Stimulated activated naive B cell treated with anti-CD40 and anti-IgM and Interleukin-4, amounts not matched to agents 10 μg/mL and 1 μg/mL and 100 μg/mL, for 72 hours (primary cell): ENCODE results near the gene ZFYVE9.

Experiments used
- ATAC-seq, 2 donors: fragments of 150-1000 bp; cut with Tn5 transposase; replicated peaks; 2 replicates each; pipeline ENCODE4 v1.10.0; 2021; ENCODE audit warnings: moderate library complexity in 1 of 2
- DNase-seq: peaks from one replicate; pipeline ENCODE4 v3.0.0; 2021
- H3K27ac Mint-ChIP-seq: one replicate; pipeline ENCODE4 v1.8.0; 2022; ENCODE audit warnings: mild to moderate bottlenecking, mixed read lengths
- H3K27me3 Mint-ChIP-seq, 2 donors: one replicate each; pipeline ENCODE4 v1.8.0; 2022; ENCODE audit warnings: mixed read lengths in 2 of 2
- H3K36me3 Mint-ChIP-seq, 2 donors: one replicate each; pipeline ENCODE4 v1.8.0; 2022; ENCODE audit warnings: mixed read lengths in 2 of 2, mild to moderate bottlenecking in 1 of 2
- H3K4me1 Mint-ChIP-seq, 2 donors: one replicate each; pipeline ENCODE4 v1.8.0; 2022; ENCODE audit warnings: mixed read lengths in 2 of 2, mild to moderate bottlenecking in 1 of 2
- H3K4me3 Mint-ChIP-seq, 2 donors: one replicate each; pipeline ENCODE4 v1.8.0; 2022; ENCODE audit warnings: mild to moderate bottlenecking in 2 of 2, mixed read lengths in 2 of 2, moderate library complexity in 1 of 2
- H3K9me3 Mint-ChIP-seq, 2 donors: one replicate each; pipeline ENCODE4 v1.8.0; 2022; ENCODE audit warnings: mixed read lengths in 2 of 2, mild to moderate bottlenecking in 1 of 2

Gene ZFYVE9

DNA sequence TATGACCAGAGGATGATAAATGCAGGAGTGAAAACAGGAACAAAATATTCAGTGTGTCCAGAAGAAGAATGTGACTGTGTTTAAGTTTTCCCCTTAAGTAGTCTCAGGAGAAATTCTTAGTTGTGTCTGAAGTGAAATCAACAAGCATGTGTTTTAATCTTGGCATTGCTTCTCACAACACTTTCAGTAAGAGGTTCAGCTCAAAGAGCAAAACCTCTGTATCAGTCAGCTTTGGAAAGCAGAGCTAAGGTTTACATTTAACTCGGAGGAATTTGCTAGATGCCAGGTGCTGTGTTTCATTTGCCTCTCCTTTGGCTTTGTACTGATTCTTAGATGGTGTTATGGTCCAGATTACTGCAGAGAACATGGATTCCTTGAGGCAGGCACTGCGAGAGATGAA, 195.6 kb downstream of the ZFYVE9 start:
- Mint-ChIP-seq H3K36me3 (peaks cover 4 to 8% of the 10 kb centered on the region in 2 donors), H3K4me1 (no peaks in the 10 kb centered on the region), H3K9me3 (no peaks in the 10 kb centered on the region), H3K27me3 (no peaks in the 10 kb centered on the region), H3K27ac (no peak overlapping the region), H3K4me3 (no peak overlapping the region)
- no peak for DNase-seq
- no peak for ATAC-seq

DNA sequence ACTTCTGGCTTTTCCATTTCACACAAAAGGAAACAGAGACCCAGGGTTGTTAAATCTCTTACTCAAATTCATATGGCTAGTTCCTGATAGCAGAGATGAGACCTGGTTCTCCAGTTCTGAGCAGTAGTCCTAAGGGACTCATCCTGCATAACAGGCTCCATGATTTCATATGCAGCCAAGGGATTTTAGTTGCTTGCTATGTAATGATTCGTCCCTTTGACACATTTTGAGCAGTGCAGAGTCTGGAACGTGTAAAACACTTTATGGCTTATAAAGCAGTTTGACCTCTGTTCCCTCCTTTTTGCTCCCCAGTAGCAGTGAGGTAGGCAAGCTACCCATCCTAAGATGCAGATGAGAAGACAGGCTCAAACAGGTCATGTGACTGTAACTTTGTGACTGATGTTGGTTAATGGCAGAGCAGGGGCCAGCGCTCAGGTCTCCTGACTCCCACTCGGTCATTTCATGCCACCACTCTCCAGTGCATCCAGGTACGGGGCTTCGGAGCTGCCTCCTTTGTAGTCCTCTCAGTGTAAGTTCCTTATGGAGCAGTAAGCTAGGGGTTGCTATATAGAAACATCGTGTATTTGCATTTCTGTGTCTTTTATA, 199.9 kb downstream of the ZFYVE9 start:
- H3K4me1 Mint-ChIP-seq = no peaks in the 10 kb centered on the region
- no peak for ATAC-seq
- DNase-seq = no peak
- no peak overlapping the region for H3K4me3 Mint-ChIP-seq
- no peaks in the 10 kb centered on the region for H3K9me3 Mint-ChIP-seq
- H3K27ac Mint-ChIP-seq = no peak overlapping the region
- H3K27me3 Mint-ChIP-seq = no peaks in the 10 kb centered on the region
- peaks cover 0 to 8% of the 10 kb centered on the region in 2 donors for H3K36me3 Mint-ChIP-seq

DNA sequence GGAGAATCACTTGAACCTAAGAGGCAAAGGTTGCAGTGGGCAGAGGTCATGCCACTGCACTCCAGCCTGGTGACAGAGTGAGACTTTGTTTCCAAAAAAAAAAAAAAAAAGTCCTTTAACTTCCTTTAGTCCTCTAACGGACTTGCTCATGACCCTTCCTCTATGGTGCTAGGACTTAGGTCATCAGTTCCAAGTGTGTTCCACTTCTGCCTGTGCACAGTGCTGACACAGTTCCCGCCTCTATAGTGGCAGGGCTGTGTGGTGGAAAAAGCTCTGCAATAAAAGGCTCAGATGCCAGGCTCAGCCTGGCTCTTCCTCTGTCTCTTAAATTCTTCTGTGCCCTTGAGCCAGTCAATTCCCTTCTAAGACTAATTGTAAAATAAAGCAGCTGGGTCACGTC, 202.1 kb downstream of the ZFYVE9 start:
- peaks cover 0 to 7% of the 10 kb centered on the region in 2 donors for H3K36me3 Mint-ChIP-seq
- no peaks in the 10 kb centered on the region for H3K9me3 Mint-ChIP-seq
- no peak for ATAC-seq
- H3K4me3 Mint-ChIP-seq = no peak overlapping the region
- no peaks in the 10 kb centered on the region for H3K27me3 Mint-ChIP-seq
- no peaks in the 10 kb centered on the region for H3K4me1 Mint-ChIP-seq
- DNase-seq = no peak
- no peak overlapping the region for H3K27ac Mint-ChIP-seq

DNA sequence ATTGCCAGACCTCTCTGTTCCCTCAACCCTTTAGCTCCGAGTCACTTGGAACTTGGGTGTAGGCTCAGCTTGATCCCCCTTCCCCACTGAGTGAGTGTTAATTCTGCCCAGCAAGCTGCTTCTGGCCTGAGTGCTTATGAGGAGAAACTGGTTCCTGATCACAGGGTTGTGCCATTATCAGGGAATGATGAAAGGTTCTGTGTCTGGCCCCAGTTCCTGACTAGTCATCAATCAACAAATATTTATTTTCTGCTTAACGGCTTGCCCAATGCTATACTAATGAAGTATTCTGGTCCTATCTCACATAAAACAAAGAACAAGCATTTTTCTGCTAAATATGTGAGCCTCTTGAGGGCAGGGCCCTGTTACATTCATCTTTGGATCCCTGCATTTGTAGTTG, 203.4 kb downstream of the ZFYVE9 start:
- ATAC-seq (no peak), DNase-seq (no peak)
- Mint-ChIP-seq H3K4me3 (no peak overlapping the region), H3K4me1 (no peaks in the 10 kb centered on the region), H3K27ac (no peak overlapping the region), H3K36me3 (peaks cover 0 to 7% of the 10 kb centered on the region in 2 donors), H3K9me3 (no peaks in the 10 kb centered on the region), H3K27me3 (no peaks in the 10 kb centered on the region)

DNA sequence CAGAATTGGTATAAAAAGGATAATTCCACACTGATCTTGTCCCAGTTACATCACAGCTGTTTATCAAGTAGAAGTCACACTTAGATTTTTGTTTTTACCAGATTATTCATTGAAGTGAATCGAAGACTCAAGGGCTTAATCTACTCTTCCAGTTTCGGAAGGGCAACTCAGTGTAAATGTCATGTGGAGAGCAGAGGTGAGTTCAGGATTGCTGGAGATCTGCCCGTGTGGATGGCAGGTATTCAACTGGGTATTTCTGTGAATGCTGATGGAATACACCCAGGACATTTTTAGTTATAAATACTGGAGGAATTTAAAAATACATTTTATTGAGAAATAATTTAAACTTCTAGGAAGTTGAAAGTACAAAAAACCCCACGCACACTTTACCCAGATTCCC, 204.8 kb downstream of the ZFYVE9 start:
- no peak overlapping the region for H3K27ac Mint-ChIP-seq
- DNase-seq (no peak), ATAC-seq (no peak)
- peaks cover 0 to 7% of the 10 kb centered on the region in 2 donors for H3K36me3 Mint-ChIP-seq
- no peak overlapping the region for H3K4me3 Mint-ChIP-seq
- no peaks in the 10 kb centered on the region for H3K27me3 Mint-ChIP-seq
- H3K4me1 Mint-ChIP-seq = no peaks in the 10 kb centered on the region
- H3K9me3 Mint-ChIP-seq = no peaks in the 10 kb centered on the region

DNA sequence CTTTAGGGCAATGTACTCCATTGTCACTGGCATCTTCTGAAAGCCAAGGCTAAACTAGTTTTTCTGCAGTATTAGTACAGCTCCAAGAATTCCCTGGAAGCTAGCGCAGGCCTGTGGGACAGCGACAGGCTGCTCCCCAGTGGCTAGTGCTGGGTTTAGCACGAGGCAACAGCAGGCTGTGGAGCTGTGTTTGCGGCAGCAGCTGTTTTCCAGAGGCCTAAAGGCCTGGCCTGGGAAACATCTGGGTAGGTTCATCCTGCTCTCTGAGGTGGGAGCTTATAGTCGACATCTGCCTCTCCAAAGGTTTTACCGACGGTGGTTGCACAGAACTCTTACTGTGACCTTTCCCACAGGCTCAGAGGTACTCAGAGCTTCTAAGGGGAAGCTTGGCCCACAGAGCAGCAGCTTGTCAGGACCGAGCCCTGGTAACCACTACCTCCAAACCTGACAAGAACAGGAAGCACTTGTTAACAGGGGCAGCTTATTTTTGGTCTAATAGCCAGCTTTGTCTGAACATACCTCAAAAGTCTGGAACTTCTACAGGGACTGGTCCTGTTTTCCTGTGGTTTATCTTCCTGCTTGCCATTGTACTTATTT, 206.9 kb downstream of the ZFYVE9 start:
- H3K4me3 Mint-ChIP-seq = no peak overlapping the region
- H3K4me1 Mint-ChIP-seq = no peaks in the 10 kb centered on the region
- peaks cover 8 to 16% of the 10 kb centered on the region in 2 donors for H3K36me3 Mint-ChIP-seq
- DNase-seq = no peak
- H3K27me3 Mint-ChIP-seq = no peaks in the 10 kb centered on the region
- H3K27ac Mint-ChIP-seq = no peak overlapping the region
- no peaks in the 10 kb centered on the region for H3K9me3 Mint-ChIP-seq
- ATAC-seq = peak; percentile 55 to 64

DNA sequence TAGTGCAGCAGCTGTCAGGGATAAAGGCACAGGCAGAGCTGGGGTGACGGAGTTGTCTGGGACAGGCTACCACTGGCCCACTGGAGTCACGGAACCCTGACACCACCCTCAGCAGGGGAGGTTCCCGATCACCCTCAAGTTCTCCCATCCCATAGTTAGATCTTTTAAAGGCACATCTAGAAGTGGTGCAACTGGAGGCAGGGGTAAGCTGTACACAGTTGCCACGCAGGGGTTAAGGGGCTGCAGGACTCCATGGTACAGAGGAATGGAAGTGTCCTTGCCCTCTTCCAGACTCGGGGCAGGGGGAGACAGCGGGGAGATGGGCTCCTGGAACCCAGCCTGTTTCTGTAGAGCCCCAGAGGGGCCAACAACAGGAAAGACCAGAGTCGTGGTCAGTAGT, 210.8 kb downstream of the ZFYVE9 start:
- Mint-ChIP-seq H3K27ac (peak overlapping the region; percentile 44), H3K9me3 (no peaks in the 10 kb centered on the region), H3K36me3 (peaks cover 35 to 45% of the 10 kb centered on the region in 2 donors), H3K4me1 (peaks cover 0 to 4% of the 10 kb centered on the region in 2 donors), H3K27me3 (no peaks in the 10 kb centered on the region), H3K4me3 (no peak overlapping the region)
- ATAC-seq (no peak), DNase-seq (no peak)

DNA sequence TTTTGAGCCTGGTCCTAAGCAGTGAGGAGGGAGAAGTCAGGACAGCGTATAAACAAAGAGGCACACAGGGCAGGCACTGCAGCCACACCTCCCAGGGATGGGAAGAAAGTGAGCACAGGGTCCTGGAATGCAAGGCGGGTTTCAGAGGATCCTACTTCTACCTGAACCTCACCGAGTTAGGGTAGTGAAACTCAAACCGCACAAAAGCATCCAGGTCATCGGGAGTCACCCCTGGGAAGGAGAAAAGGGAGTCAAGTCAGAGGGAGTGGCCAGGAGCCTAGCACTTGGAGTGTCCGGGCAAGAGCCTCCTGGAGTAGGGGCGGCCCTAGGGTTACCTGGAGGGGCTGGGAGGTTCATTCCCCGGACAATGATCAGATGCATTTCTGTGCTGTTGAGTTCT, 213.5 kb downstream of the ZFYVE9 start:
- Mint-ChIP-seq H3K36me3 (peaks cover 53 to 66% of the 10 kb centered on the region in 2 donors), H3K9me3 (no peaks in the 10 kb centered on the region), H3K27me3 (no peaks in the 10 kb centered on the region), H3K27ac (no peak overlapping the region), H3K4me1 (peaks cover 0 to 4% of the 10 kb centered on the region in 2 donors), H3K4me3 (no peak overlapping the region)
- DNase-seq (no peak), ATAC-seq (no peak)

DNA sequence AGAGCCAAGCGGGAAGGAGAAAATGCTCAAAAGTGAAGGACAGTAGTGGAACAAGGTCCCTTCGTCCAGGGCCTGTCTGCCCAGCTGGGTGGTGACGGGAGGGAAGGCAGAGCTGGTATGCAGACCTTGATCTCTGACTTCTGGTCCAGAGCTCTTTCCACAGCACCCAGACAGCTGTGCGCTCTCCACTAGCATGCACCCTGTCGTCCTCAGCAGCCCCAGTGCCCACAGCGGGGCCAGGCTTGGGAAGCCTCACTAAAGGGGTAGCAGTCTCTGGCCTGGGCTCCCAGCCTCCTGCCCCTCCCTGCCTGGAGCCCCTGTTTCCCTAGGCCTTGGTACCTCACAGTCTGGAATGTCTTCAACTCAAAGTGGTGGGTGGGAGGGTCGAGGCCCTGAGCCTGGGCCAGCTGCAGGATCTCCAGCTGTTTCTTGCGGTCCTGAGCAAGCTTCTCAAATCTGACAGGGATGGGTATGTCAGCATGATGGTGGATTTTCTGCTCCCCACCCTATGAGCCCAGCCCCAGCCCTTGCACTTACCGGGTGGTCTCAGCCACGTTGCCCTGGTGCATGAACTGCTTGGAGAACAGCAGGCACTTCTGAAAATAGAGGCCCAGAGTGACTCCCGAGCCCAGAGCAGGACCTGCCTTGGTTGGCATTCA, 214.1 kb downstream of the ZFYVE9 start:
- ATAC-seq (no peak), DNase-seq (no peak)
- Mint-ChIP-seq H3K27me3 (no peaks in the 10 kb centered on the region), H3K9me3 (no peaks in the 10 kb centered on the region), H3K27ac (no peak overlapping the region), H3K4me3 (no peak overlapping the region), H3K4me1 (peaks cover 0 to 5% of the 10 kb centered on the region in 2 donors), H3K36me3 (peaks cover 56 to 69% of the 10 kb centered on the region in 2 donors)

DNA sequence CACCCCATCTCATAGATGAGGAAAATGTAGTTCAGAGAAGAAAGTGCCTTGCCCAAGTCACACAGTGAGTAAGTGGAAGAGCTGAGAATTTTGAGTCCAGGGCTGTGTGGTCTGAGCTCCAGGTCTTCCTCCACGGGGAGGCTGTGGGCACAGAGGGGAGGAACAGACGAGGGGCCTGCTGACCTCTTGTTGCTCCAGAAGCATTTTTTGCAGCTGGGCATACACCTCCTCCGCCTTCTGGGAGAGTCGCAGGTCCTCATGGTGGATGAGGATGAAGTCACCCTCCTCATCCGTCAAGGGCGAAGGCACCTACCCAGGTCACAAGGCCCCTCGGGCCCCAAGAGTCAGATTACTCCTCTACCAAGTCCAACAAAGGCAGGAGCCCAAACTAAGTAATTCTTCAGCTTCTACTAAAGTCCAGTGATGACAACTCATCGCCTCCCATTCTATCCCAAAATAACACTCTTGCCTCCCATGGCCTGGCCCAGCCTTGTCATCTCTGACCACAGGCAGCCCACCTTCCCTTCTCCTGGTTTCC, 215.0 kb downstream of the ZFYVE9 start:
- peaks cover 0 to 14% of the 10 kb centered on the region in 2 donors for H3K4me1 Mint-ChIP-seq
- H3K27ac Mint-ChIP-seq = no peak overlapping the region
- no peak overlapping the region for H3K4me3 Mint-ChIP-seq
- DNase-seq = no peak
- ATAC-seq = no peak
- H3K9me3 Mint-ChIP-seq = no peaks in the 10 kb centered on the region
- H3K36me3 Mint-ChIP-seq = peaks cover 64 to 78% of the 10 kb centered on the region in 2 donors
- no peaks in the 10 kb centered on the region for H3K27me3 Mint-ChIP-seq

DNA sequence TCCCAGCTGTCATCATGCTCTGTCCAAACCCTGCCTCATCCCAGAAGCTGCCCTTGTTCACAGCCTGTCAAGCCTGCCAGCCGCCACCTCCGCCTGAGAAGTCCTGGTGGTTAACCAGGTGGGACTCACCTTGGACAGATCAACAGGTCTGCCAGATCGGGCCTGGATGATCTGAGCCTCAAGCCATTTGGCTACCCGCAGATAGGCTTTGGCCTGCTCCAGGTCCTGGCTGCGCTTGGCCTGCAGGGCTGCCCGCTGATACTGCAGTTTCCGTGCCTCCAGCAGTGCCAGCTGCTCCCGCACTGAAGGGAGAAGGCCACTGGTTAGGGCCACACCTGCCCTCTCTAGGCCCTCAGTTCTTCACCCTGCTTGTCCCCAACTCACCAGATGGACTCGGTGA, 215.5 kb downstream of the ZFYVE9 start:
- no peaks in the 10 kb centered on the region for H3K27me3 Mint-ChIP-seq
- ATAC-seq (no peak), DNase-seq (no peak)
- H3K9me3 Mint-ChIP-seq = no peaks in the 10 kb centered on the region
- H3K4me1 Mint-ChIP-seq = peaks cover 0 to 17% of the 10 kb centered on the region in 2 donors
- peaks cover 67 to 83% of the 10 kb centered on the region in 2 donors for H3K36me3 Mint-ChIP-seq
- no peak overlapping the region for H3K4me3 Mint-ChIP-seq
- H3K27ac Mint-ChIP-seq = no peak overlapping the region

DNA sequence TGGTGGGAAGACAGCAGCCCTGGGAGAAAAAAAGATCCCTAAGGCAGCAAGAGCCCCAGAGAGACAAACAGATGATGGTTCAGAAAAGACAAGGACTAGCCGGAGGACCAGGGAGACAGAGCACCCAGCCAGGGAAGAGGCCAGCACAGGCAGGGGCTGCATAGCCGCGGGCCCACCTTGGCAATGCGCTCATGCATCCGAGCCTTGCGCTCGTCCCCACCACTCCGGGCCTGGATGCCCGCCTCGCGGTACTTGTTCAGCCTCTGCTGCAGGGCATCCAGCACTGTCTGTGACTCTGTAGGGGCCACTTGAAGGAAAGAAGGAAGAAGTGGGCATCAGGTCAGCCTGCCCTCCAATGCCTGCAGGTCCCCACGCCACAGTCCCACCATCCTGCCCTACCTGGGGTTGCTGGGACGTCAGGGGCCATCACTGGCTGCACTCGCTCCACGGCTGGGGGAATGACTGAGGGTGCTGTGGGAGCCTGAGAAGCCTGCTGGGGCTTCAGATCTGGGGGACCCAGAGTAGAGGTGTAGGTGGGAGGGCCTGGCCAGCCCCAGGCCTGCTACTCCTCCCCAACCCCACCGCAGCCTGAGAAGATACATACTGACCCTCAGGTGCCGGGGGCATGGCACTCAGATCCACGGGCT, 217.1 kb downstream of the ZFYVE9 start:
- H3K9me3 Mint-ChIP-seq = no peaks in the 10 kb centered on the region
- no peak overlapping the region for H3K4me3 Mint-ChIP-seq
- peaks cover 0 to 23% of the 10 kb centered on the region in 2 donors for H3K4me1 Mint-ChIP-seq
- DNase-seq (no peak), ATAC-seq (no peak)
- peaks cover 62 to 77% of the 10 kb centered on the region in 2 donors for H3K36me3 Mint-ChIP-seq
- H3K27me3 Mint-ChIP-seq = no peaks in the 10 kb centered on the region
- H3K27ac Mint-ChIP-seq = peak overlapping the region; percentile 47

DNA sequence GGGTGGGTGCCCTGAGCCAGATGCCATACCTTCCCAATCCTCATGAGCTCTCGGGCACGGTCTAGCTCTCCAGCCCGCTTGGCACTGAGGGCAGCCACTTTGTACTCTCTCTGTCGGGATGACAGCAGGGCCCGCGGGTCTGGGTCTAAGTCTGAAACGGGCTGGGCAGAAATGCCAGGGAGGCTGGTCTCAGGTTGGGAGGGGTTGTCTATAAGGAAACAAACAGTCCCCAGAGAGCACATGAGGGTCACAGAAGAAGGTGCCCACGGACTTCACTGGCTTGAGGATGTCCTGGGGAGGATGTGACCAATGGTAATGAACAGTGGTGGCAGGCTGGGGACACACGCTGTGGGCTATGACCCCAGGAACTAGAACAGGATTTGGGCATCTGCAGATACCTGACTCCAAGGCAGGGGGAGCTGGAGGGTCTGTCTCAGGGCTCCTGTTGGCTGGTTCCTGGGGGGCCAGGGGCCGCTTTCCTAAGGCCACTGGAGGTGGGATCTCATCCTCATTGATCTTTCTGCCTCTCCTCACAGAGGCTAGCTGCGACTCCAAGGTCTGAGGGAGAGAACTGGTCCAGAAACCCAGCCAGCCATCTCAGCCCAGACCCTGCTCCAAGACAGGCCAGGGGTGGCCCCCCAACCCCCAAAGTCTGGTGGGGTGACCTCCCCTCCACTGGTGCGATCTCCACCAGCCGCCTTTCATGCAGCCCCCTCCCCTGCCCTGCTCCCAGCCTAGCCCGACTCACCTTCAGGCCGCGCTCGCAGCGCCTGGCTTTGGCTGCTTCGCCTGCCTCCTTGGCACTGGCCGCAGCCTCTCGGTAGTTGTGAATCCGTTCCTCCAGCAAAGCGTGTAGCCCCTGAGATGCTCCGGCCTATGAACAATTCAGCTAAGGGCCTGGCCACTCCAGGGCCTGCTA, 218.0 kb downstream of the ZFYVE9 start:
- Mint-ChIP-seq H3K27me3 (no peaks in the 10 kb centered on the region), H3K27ac (no peak overlapping the region), H3K4me3 (no peak overlapping the region), H3K4me1 (peaks cover 4 to 31% of the 10 kb centered on the region in 2 donors), H3K36me3 (peaks cover 60 to 68% of the 10 kb centered on the region in 2 donors), H3K9me3 (no peaks in the 10 kb centered on the region)
- ATAC-seq (no peak), DNase-seq (no peak)

DNA sequence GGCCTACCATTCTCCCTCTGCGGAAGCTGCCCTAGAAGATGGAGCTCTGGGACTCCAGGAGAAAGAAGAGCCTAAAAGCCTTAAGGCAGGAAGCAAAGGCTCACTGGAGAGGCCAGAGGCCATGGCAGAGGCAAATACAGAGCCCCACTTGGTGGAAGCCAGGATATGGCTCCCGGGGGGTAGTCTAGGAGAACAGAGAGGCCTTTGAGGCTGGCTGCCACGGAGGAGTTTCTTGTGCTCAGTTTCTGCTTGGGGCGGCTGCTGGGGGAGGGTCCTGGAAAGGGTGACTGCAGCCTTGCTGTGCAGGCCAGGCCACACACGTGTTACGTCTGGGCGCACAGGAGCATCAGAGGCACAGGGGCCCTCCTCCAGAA, 218.7 kb downstream of the ZFYVE9 start:
- H3K27ac Mint-ChIP-seq = no peak overlapping the region
- no peak for ATAC-seq
- DNase-seq = no peak
- H3K27me3 Mint-ChIP-seq = no peaks in the 10 kb centered on the region
- no peaks in the 10 kb centered on the region for H3K9me3 Mint-ChIP-seq
- no peak overlapping the region for H3K4me3 Mint-ChIP-seq
- peaks cover 58 to 64% of the 10 kb centered on the region in 2 donors for H3K36me3 Mint-ChIP-seq
- H3K4me1 Mint-ChIP-seq = peaks cover 6 to 36% of the 10 kb centered on the region in 2 donors
